ENCODE data around the gene NCK1.

The NCK1 gene

GRCh38 chr3:136954251-136954650, 92.2 kb downstream of the NCK1 start:
- peaks cover 15% of the 10 kb centered on the region; the same call in 1 of the 2 replicates for H3K36me3 ChIP-seq (ENCODE audit: insufficient read depth, low read length)
- no peaks in the 10 kb centered on the region for H3K27me3 ChIP-seq (ENCODE audit: insufficient read depth, low read length)
- H3K27ac ChIP-seq (ENCODE audit: low read depth, low read length, poor library complexity, severe bottlenecking) = no peak overlapping the region
- H2AFZ ChIP-seq (ENCODE audit: low read length) = no peak overlapping the region
- no peak overlapping the region for H3K4me2 ChIP-seq (ENCODE audit: low read length)
- H3F3A ChIP-seq (ENCODE audit: insufficient read depth, low read length) = no peaks in the 10 kb centered on the region
- H3K4me3 ChIP-seq (ENCODE audit: low read depth, low read length, poor library complexity, severe bottlenecking) = no peak overlapping the region
- H3K9me3 ChIP-seq (ENCODE audit: low read length) = no peaks in the 10 kb centered on the region
- no peaks in the 10 kb centered on the region for H3K9me2 ChIP-seq (ENCODE audit: low read depth, low read length)
- no peak for TF ChIP-seq EZH2 (IDR thresholded peaks at IDR 0.05; ENCODE audit: borderline replicate concordance, low read length)
- TF ChIP-seq, protein P1, sequence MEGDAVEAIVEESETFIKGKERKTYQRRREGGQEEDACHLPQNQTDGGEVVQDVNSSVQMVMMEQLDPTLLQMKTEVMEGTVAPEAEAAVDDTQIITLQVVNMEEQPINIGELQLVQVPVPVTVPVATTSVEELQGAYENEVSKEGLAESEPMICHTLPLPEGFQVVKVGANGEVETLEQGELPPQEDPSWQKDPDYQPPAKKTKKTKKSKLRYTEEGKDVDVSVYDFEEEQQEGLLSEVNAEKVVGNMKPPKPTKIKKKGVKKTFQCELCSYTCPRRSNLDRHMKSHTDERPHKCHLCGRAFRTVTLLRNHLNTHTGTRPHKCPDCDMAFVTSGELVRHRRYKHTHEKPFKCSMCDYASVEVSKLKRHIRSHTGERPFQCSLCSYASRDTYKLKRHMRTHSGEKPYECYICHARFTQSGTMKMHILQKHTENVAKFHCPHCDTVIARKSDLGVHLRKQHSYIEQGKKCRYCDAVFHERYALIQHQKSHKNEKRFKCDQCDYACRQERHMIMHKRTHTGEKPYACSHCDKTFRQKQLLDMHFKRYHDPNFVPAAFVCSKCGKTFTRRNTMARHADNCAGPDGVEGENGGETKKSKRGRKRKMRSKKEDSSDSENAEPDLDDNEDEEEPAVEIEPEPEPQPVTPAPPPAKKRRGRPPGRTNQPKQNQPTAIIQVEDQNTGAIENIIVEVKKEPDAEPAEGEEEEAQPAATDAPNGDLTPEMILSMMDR (IDR thresholded peaks at IDR 0.05; ENCODE audit: low read length) = no peak
- H4K20me1 ChIP-seq (ENCODE audit: insufficient read depth, low read length) = no peaks in the 10 kb centered on the region
- peaks cover 13% of the 10 kb centered on the region for H3K4me1 ChIP-seq (ENCODE audit: insufficient read depth, low read length, severe bottlenecking)
- no peak overlapping the region for H3K9ac ChIP-seq (ENCODE audit: low read length)
- H3K79me2 ChIP-seq (ENCODE audit: insufficient read depth, low read length) = no peaks in the 10 kb centered on the region

DNA sequence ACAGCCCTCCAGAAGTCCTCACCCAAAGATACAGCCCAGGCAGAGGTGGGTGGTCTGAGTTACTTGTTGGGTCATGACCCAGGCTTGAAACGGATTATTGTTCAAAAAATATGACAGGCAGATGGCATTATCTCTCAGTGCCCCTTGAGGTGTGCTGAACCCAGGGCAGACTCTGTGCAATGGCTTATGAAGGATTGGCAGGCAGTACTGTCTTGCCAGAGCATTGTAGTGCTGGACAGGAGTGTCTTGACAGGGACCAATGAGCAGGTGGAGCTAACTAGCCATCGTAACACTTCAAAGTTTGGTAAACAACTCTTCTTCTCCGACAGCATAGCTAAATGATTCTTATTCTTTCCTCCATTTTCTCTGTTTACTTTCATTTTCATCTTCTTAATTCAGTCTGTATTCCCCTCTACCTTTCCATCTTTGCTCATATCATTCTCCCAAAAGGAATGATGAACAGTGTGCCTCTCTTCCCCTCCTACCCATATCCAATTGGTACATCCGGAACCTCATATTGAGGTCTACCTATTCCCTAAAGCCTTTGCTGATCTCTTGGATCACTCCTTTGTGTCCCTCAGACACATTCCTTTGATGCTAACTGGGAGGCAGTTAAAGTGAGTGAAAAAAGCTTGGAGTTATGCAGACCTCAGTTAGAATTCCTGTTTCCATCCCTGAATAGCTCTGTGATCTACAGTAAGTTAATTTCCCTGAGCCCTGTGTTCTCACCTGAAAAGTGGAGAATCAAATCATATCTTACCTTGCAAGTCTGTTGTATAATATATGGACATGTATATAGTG, 93.2 kb downstream of the NCK1 start:
- Histone ChIP-seq H3F3A (ENCODE audit: insufficient read depth, low read length) (no peaks in the 10 kb centered on the region), H3K4me2 (ENCODE audit: low read length) (no peak overlapping the region), H3K4me1 (ENCODE audit: insufficient read depth, low read length, severe bottlenecking) (peaks cover 4% of the 10 kb centered on the region)

DNA sequence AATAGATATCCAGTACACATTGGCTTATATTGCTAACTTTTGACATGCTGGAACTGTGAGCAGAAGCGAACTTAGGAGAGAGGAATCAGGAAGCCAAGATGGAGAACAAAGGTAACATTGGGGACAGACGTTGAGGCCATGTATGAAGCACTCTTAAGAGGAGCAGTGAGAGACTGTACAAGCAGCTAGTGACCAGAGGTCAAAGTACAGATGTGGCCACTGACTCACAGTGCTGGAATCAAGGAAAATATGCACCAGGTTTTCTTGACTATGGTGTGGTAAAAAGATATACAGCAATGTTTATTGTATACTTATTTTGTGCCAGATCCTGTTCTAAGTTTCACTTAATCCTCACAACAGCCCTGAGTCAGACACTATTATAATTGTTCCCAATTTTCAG, 93.8 kb downstream of the NCK1 start:
- H4K20me1 ChIP-seq (ENCODE audit: insufficient read depth, low read length) = no peaks in the 10 kb centered on the region
- no peaks in the 10 kb centered on the region for H3K27me3 ChIP-seq (ENCODE audit: insufficient read depth, low read length)
- no peaks in the 10 kb centered on the region for H3K4me1 ChIP-seq (ENCODE audit: insufficient read depth, low read length, severe bottlenecking)
- no peak overlapping the region for H3K4me2 ChIP-seq (ENCODE audit: low read length)
- no peaks in the 10 kb centered on the region for H3K9me2 ChIP-seq (ENCODE audit: low read depth, low read length)
- H3K79me2 ChIP-seq (ENCODE audit: insufficient read depth, low read length) = no peaks in the 10 kb centered on the region
- no peaks in the 10 kb centered on the region for H3K9me3 ChIP-seq (ENCODE audit: low read length)
- no peak overlapping the region for H3K9ac ChIP-seq (ENCODE audit: low read length)
- no peaks in the 10 kb centered on the region for H3F3A ChIP-seq (ENCODE audit: insufficient read depth, low read length)
- H3K36me3 ChIP-seq (ENCODE audit: insufficient read depth, low read length) = peaks cover 12% of the 10 kb centered on the region; the same call in 1 of the 2 replicates
- H3K4me3 ChIP-seq (ENCODE audit: low read depth, low read length, poor library complexity, severe bottlenecking) = no peak overlapping the region
- H2AFZ ChIP-seq (ENCODE audit: low read length) = no peak overlapping the region
- TF ChIP-seq EZH2 (IDR thresholded peaks at IDR 0.05; ENCODE audit: borderline replicate concordance, low read length) = no peak
- TF ChIP-seq, protein P1 (IDR thresholded peaks at IDR 0.05; ENCODE audit: low read length) = no peak
- no peak overlapping the region for H3K27ac ChIP-seq (ENCODE audit: low read depth, low read length, poor library complexity, severe bottlenecking)

More for the DNA sequence above, 93.2 kb downstream of the NCK1 start:
- no peaks in the 10 kb centered on the region for H3K9me3 ChIP-seq (ENCODE audit: low read length)
- H3K36me3 ChIP-seq (ENCODE audit: insufficient read depth, low read length) = peaks cover 15% of the 10 kb centered on the region; the same call in 1 of the 2 replicates
- no peak overlapping the region for H3K4me3 ChIP-seq (ENCODE audit: low read depth, low read length, poor library complexity, severe bottlenecking)
- H2AFZ ChIP-seq (ENCODE audit: low read length) = no peak overlapping the region
- no peaks in the 10 kb centered on the region for H3K9me2 ChIP-seq (ENCODE audit: low read depth, low read length)
- no peak overlapping the region for H3K27ac ChIP-seq (ENCODE audit: low read depth, low read length, poor library complexity, severe bottlenecking)
- TF ChIP-seq, protein P1 (IDR thresholded peaks at IDR 0.05; ENCODE audit: low read length) = no peak
- no peak for TF ChIP-seq EZH2 (IDR thresholded peaks at IDR 0.05; ENCODE audit: borderline replicate concordance, low read length)
- H3K9ac ChIP-seq (ENCODE audit: low read length) = no peak overlapping the region
- H3K27me3 ChIP-seq (ENCODE audit: insufficient read depth, low read length) = no peaks in the 10 kb centered on the region
- H4K20me1 ChIP-seq (ENCODE audit: insufficient read depth, low read length) = no peaks in the 10 kb centered on the region
- no peaks in the 10 kb centered on the region for H3K79me2 ChIP-seq (ENCODE audit: insufficient read depth, low read length)
